CD4-positive, alpha-beta memory T cell (primary cell): ENCODE results near the gene THSD7A. TPM values are rescaled to one million over a fixed set of nuclear protein-coding genes. Genes with fewer than 3 reads are reported as not detected.
A peak's percentile ranks its signal among the peaks of the same experiment; 100 is the strongest.

Source experiments
- CTCF ChIA-PET: fragments of 350-600 bp; sonication (Branson Sonifier 250); formaldehyde crosslinking; loops from one replicate; lab custom pipeline; 2021; ENCODE audit warnings: inconsistent platforms; ENCODE audit not compliant: partially characterized antibody; lab: Charles Lee
- POLR2A ChIA-PET: fragments of 350-600 bp; sonication (Branson Sonifier 250); formaldehyde crosslinking; loops from one replicate; lab custom pipeline; 2021; ENCODE audit not compliant: partially characterized antibody; lab: Charles Lee
- DNase-seq, 5 donors: peaks; one replicate each; pipeline versions ENCODE4 v3.0.0 to v3.0.0-alpha.2; 2020 to 2022; ENCODE audit warnings: mixed read lengths in 1 of 5
- H3K27ac ChIP-seq: one replicate; pipeline ENCODE4 v1.7.0; 2013; ENCODE audit warnings: low read depth, low read length
- H3K27me3 ChIP-seq: 2 replicates; pipeline ENCODE4 v1.7.0; 2013; ENCODE audit warnings: mild to moderate bottlenecking, low read length, moderate library complexity; ENCODE audit not compliant: insufficient read depth
- H3K36me3 ChIP-seq: 2 replicates; pipeline ENCODE4 v1.7.0; 2013; ENCODE audit warnings: mild to moderate bottlenecking, low read length, moderate library complexity; ENCODE audit not compliant: insufficient read depth
- H3K4me1 ChIP-seq: 2 replicates; pipeline ENCODE4 v1.7.0; 2013; ENCODE audit warnings: mild to moderate bottlenecking, low read length, moderate library complexity; ENCODE audit not compliant: insufficient read depth
- H3K4me3 ChIP-seq, 2 donors: one replicate each; pipeline ENCODE4 v1.7.0; 2013; ENCODE audit warnings: low read length in 2 of 2, mild to moderate bottlenecking in 1 of 2
- H3K9me3 ChIP-seq, 2 donors: one replicate each; pipeline ENCODE4 v1.7.0; 2013; ENCODE audit warnings: low read length in 2 of 2, control low read depth in 1 of 2; ENCODE audit not compliant: control insufficient read depth in 1 of 2
- H3K27ac Mint-ChIP-seq, 7 donors: one replicate each; pipeline ENCODE4 v1.8.0; 2020 to 2021; ENCODE audit warnings: mixed read lengths in 7 of 7, mild to moderate bottlenecking in 6 of 7, inconsistent platforms in 3 of 7, moderate library complexity in 3 of 7
- H3K27me3 Mint-ChIP-seq, 2 donors: one replicate each; pipeline ENCODE4 v1.8.0; 2020 to 2021; ENCODE audit warnings: mixed read lengths in 2 of 2
- H3K36me3 Mint-ChIP-seq, 2 donors: one replicate each; pipeline ENCODE4 v1.8.0; 2020 to 2021; ENCODE audit warnings: mixed read lengths in 2 of 2, inconsistent platforms in 1 of 2, mild to moderate bottlenecking in 1 of 2
- H3K4me1 Mint-ChIP-seq, 4 donors: one replicate each; pipeline ENCODE4 v1.8.0; 2020 to 2021; ENCODE audit warnings: mixed read lengths in 4 of 4, mild to moderate bottlenecking in 1 of 4
- H3K4me3 Mint-ChIP-seq, 8 donors: one replicate each; pipeline ENCODE4 v1.8.0; 2020 to 2021; ENCODE audit warnings: mixed read lengths in 8 of 8, mild to moderate bottlenecking in 7 of 8, moderate library complexity in 6 of 8, inconsistent platforms in 3 of 8
- H3K9me3 Mint-ChIP-seq, 8 donors: one replicate each; pipeline ENCODE4 v1.8.0; 2020 to 2021; ENCODE audit warnings: mixed read lengths in 8 of 8, mild to moderate bottlenecking in 5 of 8, inconsistent platforms in 3 of 8, moderate library complexity in 1 of 8
- intact Hi-C: fragments of 100-400 bp; cut with micrococcal nuclease; formaldehyde crosslinking; loops from one replicate; pipeline ENCODE4 v1.15.1; 2023
- polyA plus RNA-seq, 2 donors: library from polyadenylated mRNA; unstranded; fragments of 300-500 nt; fragmentation: Illumina TruSeq; gene quantifications; one replicate each; pipeline ENCODE4 v1.2.3, GENCODE V29; 2021
- total RNA-seq, 2 experiments: library from RNA; stranded (reverse); gene quantifications; one replicate each; pipeline ENCODE4 v1.2.3, GENCODE V29; 2021

THSD7A gene
- total and polyA plus RNA-seq, 4 experiments from 2014 or later, result not detected

GRCh38 chr7:11811709-11812108 lies 20.3 kb downstream of the THSD7A start:
- no peak for DNase-seq
- ChIA-PET POLR2A (no interaction called here), CTCF (no interaction called here)
- Mint-ChIP-seq H3K9me3 (peaks cover 0 to 2% (median 0%) of the 10 kb centered on the region in 8 donors), H3K27me3 (no peaks in the 10 kb centered on the region), H3K4me1 (no peaks in the 10 kb centered on the region), H3K36me3 (no peaks in the 10 kb centered on the region), H3K27ac (peak overlapping the region in 2 of 7 donors; percentile 0 to 10), H3K4me3 (no peak overlapping the region)
- intact Hi-C loops, result no loop called here
- no peaks in the 10 kb centered on the region for H3K4me1 ChIP-seq
- no peaks in the 10 kb centered on the region for H3K36me3 ChIP-seq
- no peaks in the 10 kb centered on the region for H3K27me3 ChIP-seq
- no peaks in the 10 kb centered on the region for H3K9me3 ChIP-seq
- H3K27ac ChIP-seq, result no peak overlapping the region
- H3K4me3 ChIP-seq, result no peak overlapping the region

GRCh38 chr7:11810043-11810625 lies 21.9 kb downstream of the THSD7A start:
- intact Hi-C loops, result no loop called here
- ChIA-PET CTCF (no interaction called here), POLR2A (no interaction called here)
- no peaks in the 10 kb centered on the region for H3K27me3 Mint-ChIP-seq
- DNase-seq, result no peak
- H3K4me3 Mint-ChIP-seq, result no peak overlapping the region
- Histone ChIP-seq H3K36me3 (no peaks in the 10 kb centered on the region), H3K27me3 (no peaks in the 10 kb centered on the region), H3K4me3 (no peak overlapping the region), H3K4me1 (no peaks in the 10 kb centered on the region), H3K27ac (no peak overlapping the region), H3K9me3 (no peaks in the 10 kb centered on the region)
- H3K4me1 Mint-ChIP-seq, result no peaks in the 10 kb centered on the region
- no peaks in the 10 kb centered on the region for H3K36me3 Mint-ChIP-seq
- H3K9me3 Mint-ChIP-seq, result peaks cover 0 to 2% (median 0%) of the 10 kb centered on the region in 8 donors
- H3K27ac Mint-ChIP-seq, result no peak overlapping the region

- no peak overlapping the region for H3K27ac Mint-ChIP-seq
- H3K9me3 ChIP-seq, result no peaks in the 10 kb centered on the region
- CTCF ChIA-PET, result no interaction called here
- DNase-seq, result no peak
- H3K4me1 ChIP-seq, result no peaks in the 10 kb centered on the region
- intact Hi-C loops, result no loop called here
- H3K27ac ChIP-seq, result no peak overlapping the region
- H3K27me3 Mint-ChIP-seq, result no peaks in the 10 kb centered on the region
- H3K4me3 Mint-ChIP-seq, result no peak overlapping the region
- no peaks in the 10 kb centered on the region for H3K4me1 Mint-ChIP-seq
- no peaks in the 10 kb centered on the region for H3K9me3 Mint-ChIP-seq
- H3K4me3 ChIP-seq, result no peak overlapping the region
- POLR2A ChIA-PET, result no interaction called here
- H3K36me3 Mint-ChIP-seq, result no peaks in the 10 kb centered on the region
- no peaks in the 10 kb centered on the region for H3K27me3 ChIP-seq
- H3K36me3 ChIP-seq, result no peaks in the 10 kb centered on the region
Observed at GRCh38 chr7:11807000-11807399, 25.0 kb downstream of the THSD7A start.

GRCh38 chr7:11804621-11805020 lies 27.4 kb downstream of the THSD7A start:
- POLR2A ChIA-PET, result no interaction called here

GRCh38 chr7:11795231-11795630 lies 36.8 kb downstream of the THSD7A start:
- Mint-ChIP-seq H3K27ac (no peak overlapping the region), H3K27me3 (no peaks in the 10 kb centered on the region), H3K4me1 (no peaks in the 10 kb centered on the region), H3K9me3 (no peaks in the 10 kb centered on the region), H3K4me3 (no peak overlapping the region), H3K36me3 (no peaks in the 10 kb centered on the region)
- Histone ChIP-seq H3K4me3 (no peak overlapping the region), H3K9me3 (no peaks in the 10 kb centered on the region), H3K27me3 (no peaks in the 10 kb centered on the region), H3K36me3 (no peaks in the 10 kb centered on the region), H3K4me1 (no peaks in the 10 kb centered on the region), H3K27ac (no peak overlapping the region)
- DNase-seq, result no peak
- intact Hi-C loops, result no loop called here
- ChIA-PET POLR2A (no interaction called here), CTCF (no interaction called here)

More at GRCh38 chr7:11804621-11805020, 27.4 kb downstream of the THSD7A start:
- no peaks in the 10 kb centered on the region for H3K27me3 ChIP-seq
- H3K9me3 Mint-ChIP-seq, result peaks cover 0 to 2% (median 0%) of the 10 kb centered on the region in 8 donors
- CTCF ChIA-PET, result no interaction called here
- H3K4me3 ChIP-seq, result no peak overlapping the region
- no peaks in the 10 kb centered on the region for H3K36me3 ChIP-seq
- no peak overlapping the region for H3K4me3 Mint-ChIP-seq
- H3K4me1 ChIP-seq, result no peaks in the 10 kb centered on the region
- H3K27ac Mint-ChIP-seq, result no peak overlapping the region
- DNase-seq, result no peak
- no peaks in the 10 kb centered on the region for H3K36me3 Mint-ChIP-seq
- H3K4me1 Mint-ChIP-seq, result no peaks in the 10 kb centered on the region
- no peak overlapping the region for H3K27ac ChIP-seq
- intact Hi-C loops, result no loop called here
- no peaks in the 10 kb centered on the region for H3K9me3 ChIP-seq
- H3K27me3 Mint-ChIP-seq, result no peaks in the 10 kb centered on the region

- ChIA-PET CTCF (no interaction called here), POLR2A (no interaction called here)
- Mint-ChIP-seq H3K36me3 (no peaks in the 10 kb centered on the region), H3K27me3 (no peaks in the 10 kb centered on the region), H3K4me3 (no peak overlapping the region), H3K9me3 (peaks cover 0 to 2% (median 0%) of the 10 kb centered on the region in 8 donors), H3K4me1 (no peaks in the 10 kb centered on the region), H3K27ac (no peak overlapping the region)
- DNase-seq, result no peak
- intact Hi-C loops, result no loop called here
- Histone ChIP-seq H3K4me3 (no peak overlapping the region), H3K9me3 (no peaks in the 10 kb centered on the region), H3K27ac (no peak overlapping the region), H3K36me3 (no peaks in the 10 kb centered on the region), H3K27me3 (no peaks in the 10 kb centered on the region), H3K4me1 (no peaks in the 10 kb centered on the region)
Observed at GRCh38 chr7:11792166-11792565, 39.8 kb downstream of the THSD7A start.

GRCh38 chr7:11788568-11788967 lies 43.4 kb downstream of the THSD7A start:
- Mint-ChIP-seq H3K27me3 (no peaks in the 10 kb centered on the region), H3K36me3 (no peaks in the 10 kb centered on the region), H3K9me3 (peaks cover 0 to 2% (median 0%) of the 10 kb centered on the region in 8 donors), H3K4me3 (no peak overlapping the region), H3K27ac (no peak overlapping the region), H3K4me1 (no peaks in the 10 kb centered on the region)
- CTCF ChIA-PET, result no interaction called here
- Histone ChIP-seq H3K27ac (no peak overlapping the region), H3K27me3 (no peaks in the 10 kb centered on the region), H3K4me3 (no peak overlapping the region), H3K4me1 (no peaks in the 10 kb centered on the region), H3K9me3 (no peaks in the 10 kb centered on the region), H3K36me3 (no peaks in the 10 kb centered on the region)
- POLR2A ChIA-PET, result no interaction called here
- intact Hi-C loops, result no loop called here
- DNase-seq, result no peak

- intact Hi-C loops, result no loop called here
- peaks cover 0 to 2% (median 0%) of the 10 kb centered on the region in 8 donors for H3K9me3 Mint-ChIP-seq
- no peaks in the 10 kb centered on the region for H3K4me1 Mint-ChIP-seq
- no peaks in the 10 kb centered on the region for H3K9me3 ChIP-seq
- ChIA-PET CTCF (no interaction called here), POLR2A (no interaction called here)
- no peaks in the 10 kb centered on the region for H3K4me1 ChIP-seq
- no peaks in the 10 kb centered on the region for H3K36me3 ChIP-seq
- DNase-seq, result no peak
- H3K4me3 Mint-ChIP-seq, result no peak overlapping the region
- no peaks in the 10 kb centered on the region for H3K27me3 ChIP-seq
- H3K27me3 Mint-ChIP-seq, result no peaks in the 10 kb centered on the region
- H3K4me3 ChIP-seq, result no peak overlapping the region
- no peak overlapping the region for H3K27ac Mint-ChIP-seq
- no peaks in the 10 kb centered on the region for H3K36me3 Mint-ChIP-seq
- H3K27ac ChIP-seq, result no peak overlapping the region
Observed at GRCh38 chr7:11787534-11787933, 44.5 kb downstream of the THSD7A start.
